Measurements from ENCODE around the gene PRUNE2.

Gene PRUNE2

DNA sequence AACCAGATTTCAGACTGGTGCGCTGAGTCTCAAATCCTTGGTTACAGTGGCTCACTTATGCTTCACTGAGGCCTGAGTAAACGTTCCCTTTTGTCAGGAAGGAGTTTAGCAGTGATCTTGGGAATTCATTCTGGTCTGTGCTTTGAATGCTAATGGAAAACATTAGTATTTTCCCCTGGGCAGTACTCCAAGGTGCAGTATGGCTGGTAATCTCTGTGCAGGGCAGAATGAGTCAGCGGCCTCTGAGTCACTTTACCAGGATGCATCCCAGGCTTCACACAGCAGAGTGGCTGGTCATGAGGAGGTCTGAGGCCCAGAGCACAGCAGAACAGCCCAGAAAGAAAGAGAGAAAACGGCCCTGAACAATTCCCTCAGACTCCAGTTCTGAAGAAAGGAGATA is 87.6 kb downstream of the PRUNE2 start:
- Histone ChIP-seq H3K79me2 (ENCODE audit: insufficient read depth, low read length) (no peaks in the 10 kb centered on the region), H3K27me3 (ENCODE audit: low read length) (peaks cover 2% of the 10 kb centered on the region; the same call in 1 of the 2 replicates), H3K36me3 (ENCODE audit: low read length) (no peaks in the 10 kb centered on the region), H3K4me2 (ENCODE audit: low read depth, low read length, poor library complexity, severe bottlenecking) (no peak overlapping the region), H2AFZ (ENCODE audit: low read depth, low read length, severe bottlenecking) (no peak overlapping the region), H3F3A (ENCODE audit: insufficient read depth) (no peaks in the 10 kb centered on the region), H3K9me3 (ENCODE audit: insufficient read depth, low read length) (no peaks in the 10 kb centered on the region), H3K27ac (ENCODE audit: low read depth, low read length) (no peak overlapping the region), H3K4me3 (ENCODE audit: insufficient read depth, low read length, poor library complexity, severe bottlenecking) (no peak overlapping the region), H3K9me2 (replicated peaks; ENCODE audit: insufficient read depth, low read length) (no peaks in the 10 kb centered on the region), H3K9ac (ENCODE audit: low read length) (no peak overlapping the region), H4K20me1 (ENCODE audit: low read depth, low read length) (no peaks in the 10 kb centered on the region)
- TF ChIP-seq EZH2phosphoT487 (conservative IDR thresholded peaks at IDR 0.05; ENCODE audit: low read length) = no peak
- TF ChIP-seq CTCF (IDR thresholded peaks at IDR 0.05; ENCODE audit: insufficient read depth, low read length, poor library complexity, severe bottlenecking) = no peak

DNA sequence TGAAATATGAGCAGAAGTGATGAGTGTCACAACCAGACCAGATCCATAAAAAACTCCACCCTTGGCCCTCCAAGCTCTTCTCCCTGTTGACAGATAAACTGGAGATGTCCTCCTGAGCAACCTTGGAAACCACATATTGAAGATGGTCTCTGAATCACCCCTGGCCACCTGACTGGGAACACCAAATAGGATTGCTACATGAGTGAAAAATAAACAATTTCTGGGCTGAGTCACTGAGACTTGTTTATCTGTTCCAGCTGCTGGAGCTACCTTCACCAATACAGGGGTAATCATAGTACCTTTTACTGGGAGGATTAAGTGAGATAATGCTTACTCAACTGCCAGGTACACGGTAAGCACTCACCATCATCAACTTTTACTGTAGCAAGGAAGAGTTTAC is 88.4 kb downstream of the PRUNE2 start:
- Histone ChIP-seq H3K27me3 (ENCODE audit: low read length) (peaks cover 2% of the 10 kb centered on the region; the same call in 1 of the 2 replicates), H3K9me2 (replicated peaks; ENCODE audit: insufficient read depth, low read length) (no peaks in the 10 kb centered on the region), H3F3A (ENCODE audit: insufficient read depth) (no peaks in the 10 kb centered on the region), H3K4me3 (ENCODE audit: insufficient read depth, low read length, poor library complexity, severe bottlenecking) (no peak overlapping the region), H3K79me2 (ENCODE audit: insufficient read depth, low read length) (no peaks in the 10 kb centered on the region), H3K4me2 (ENCODE audit: low read depth, low read length, poor library complexity, severe bottlenecking) (no peak overlapping the region), H2AFZ (ENCODE audit: low read depth, low read length, severe bottlenecking) (no peak overlapping the region), H4K20me1 (ENCODE audit: low read depth, low read length) (no peaks in the 10 kb centered on the region), H3K27ac (ENCODE audit: low read depth, low read length) (no peak overlapping the region), H3K9ac (ENCODE audit: low read length) (no peak overlapping the region), H3K36me3 (ENCODE audit: low read length) (no peaks in the 10 kb centered on the region), H3K9me3 (ENCODE audit: insufficient read depth, low read length) (no peaks in the 10 kb centered on the region)
- TF ChIP-seq CTCF (IDR thresholded peaks at IDR 0.05; ENCODE audit: insufficient read depth, low read length, poor library complexity, severe bottlenecking) (no peak), EZH2phosphoT487 (conservative IDR thresholded peaks at IDR 0.05; ENCODE audit: low read length) (no peak)

DNA sequence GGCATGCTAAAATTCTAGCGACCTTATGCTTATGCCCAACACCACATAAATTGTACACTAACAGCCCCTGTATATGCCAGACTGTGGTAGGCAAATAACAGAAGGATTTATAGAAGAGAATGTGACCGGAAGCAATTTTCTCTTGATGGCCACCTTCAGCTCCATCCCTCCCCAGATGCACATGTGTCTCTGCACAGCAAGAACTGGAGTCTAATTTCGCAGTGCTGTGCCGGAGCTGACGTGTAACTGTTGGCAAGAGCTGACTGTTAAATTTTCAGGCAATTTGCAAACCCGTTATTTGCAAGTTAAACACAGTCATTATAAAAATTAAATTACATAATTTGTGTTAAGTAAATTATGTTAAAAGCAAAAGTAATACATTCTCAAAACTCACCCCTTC is 93.3 kb downstream of the PRUNE2 start:
- Histone ChIP-seq H4K20me1 (ENCODE audit: low read depth, low read length) (no peaks in the 10 kb centered on the region), H3K9ac (ENCODE audit: low read length) (no peak overlapping the region), H2AFZ (ENCODE audit: low read depth, low read length, severe bottlenecking) (no peak overlapping the region), H3K27me3 (ENCODE audit: low read length) (peaks cover 2% of the 10 kb centered on the region; the same call in 1 of the 2 replicates), H3K4me2 (ENCODE audit: low read depth, low read length, poor library complexity, severe bottlenecking) (no peak overlapping the region), H3K36me3 (ENCODE audit: low read length) (no peaks in the 10 kb centered on the region), H3F3A (ENCODE audit: insufficient read depth) (no peaks in the 10 kb centered on the region), H3K79me2 (ENCODE audit: insufficient read depth, low read length) (no peaks in the 10 kb centered on the region), H3K4me3 (ENCODE audit: insufficient read depth, low read length, poor library complexity, severe bottlenecking) (no peak overlapping the region), H3K9me2 (replicated peaks; ENCODE audit: insufficient read depth, low read length) (no peaks in the 10 kb centered on the region), H3K9me3 (ENCODE audit: insufficient read depth, low read length) (no peaks in the 10 kb centered on the region), H3K27ac (ENCODE audit: low read depth, low read length) (no peak overlapping the region)
- no peak for TF ChIP-seq EZH2phosphoT487 (conservative IDR thresholded peaks at IDR 0.05; ENCODE audit: low read length)
- TF ChIP-seq CTCF (IDR thresholded peaks at IDR 0.05; ENCODE audit: insufficient read depth, low read length, poor library complexity, severe bottlenecking) = no peak
